HepG2 (cell line): ENCODE measurements around the gene HS3ST3B1. TPM values are rescaled to one million over a fixed set of nuclear protein-coding genes. Genes with fewer than 3 reads are reported as not detected.

ENCODE experiments used
- KDM6A ChIP-seq: IDR thresholded peaks from 2 replicates; pipeline ENCODE4 v1.6.1; 2016; ENCODE audit warnings: low read depth
- MIXL1 ChIP-seq: IDR thresholded peaks from 2 replicates; pipeline ENCODE4 v1.6.1; 2016
- RBFOX2 ChIP-seq: fragments of 200-400 bp; formaldehyde crosslinking; IDR thresholded peaks from 2 replicates; pipeline ENCODE4 v1.6.1; 2017; ENCODE audit warnings: low read depth, mild to moderate bottlenecking, low read length
- SNAI1 ChIP-seq: sonication (generic); formaldehyde crosslinking; IDR thresholded peaks from 2 replicates; pipeline ENCODE4 v1.5.0; 2020; ENCODE audit warnings: mild to moderate bottlenecking, missing genetic modification reagents, borderline replicate concordance
- ZBTB40 ChIP-seq, 2 experiments: fragments of 450-650 bp in 1 of 2; sonication (generic) in 1 of 2; formaldehyde crosslinking in 1 of 2; IDR thresholded peaks; 2 replicates each; pipeline versions ENCODE4 v1.6.1 to v1.8.0; 2016 to 2022; ENCODE audit warnings: antibody characterized with exemption in 1 of 2, mild to moderate bottlenecking in 1 of 2, missing genetic modification reagents in 1 of 2
- ZBTB7A ChIP-seq: sonication (generic); formaldehyde crosslinking; IDR thresholded peaks from 2 replicates; pipeline ENCODE4 v1.8.0; 2022; ENCODE audit warnings: mild to moderate bottlenecking, missing genetic modification reagents
- ZKSCAN1 ChIP-seq: fragments of 150-350 bp; IDR thresholded peaks from 2 replicates; pipeline ENCODE4 v1.6.1; 2014; ENCODE audit warnings: low read length
- ZNF24 ChIP-seq: fragments of 450-650 bp; IDR thresholded peaks from 2 replicates; pipeline ENCODE4 v1.6.1; 2017; ENCODE audit warnings: antibody characterized with exemption, mild to moderate bottlenecking
- ZNF333 ChIP-seq: sonication (generic); formaldehyde crosslinking; IDR thresholded peaks from 2 replicates; pipeline ENCODE4 v1.4.0; 2020; ENCODE audit warnings: mild to moderate bottlenecking, missing genetic modification reagents, borderline replicate concordance
- ZNF678 ChIP-seq: sonication (generic); formaldehyde crosslinking; IDR thresholded peaks from 2 replicates; pipeline ENCODE4 v1.4.0; 2020; ENCODE audit warnings: mild to moderate bottlenecking, missing genetic modification reagents
- polyA plus RNA-seq, 8 experiments: library from polyadenylated mRNA; depleted of rRNA in 3 of 8; stranded (reverse) in 7 of 8; unstranded in 1 of 8; fragments of >200 nt; fragmentation: Illumina TruSeq in 4 of 8; extraction: Trizol in 4 of 8; gene quantifications; 2 replicates each; pipeline versions ENCODE4 v1.2.1 to v1.2.3, GENCODE V29; 2011 to 2016; ENCODE audit warnings: low read depth in 4 of 8, missing spikeins in 1 of 8, mixed read lengths in 1 of 8; ENCODE audit not compliant: insufficient read depth in 1 of 8
- total RNA-seq, 5 experiments: library from RNA; depleted of rRNA; stranded (reverse); fragments of >200 nt; fragmentation: Illumina TruSeq; extraction: Trizol; gene quantifications; 2 replicates each; pipeline ENCODE4 v1.2.3, GENCODE V29; 2016; ENCODE audit warnings: low read depth in 1 of 5
- TF ChIP-seq, protein P1 (sequence below), 2 experiments: IDR thresholded peaks; 2 replicates each; pipeline ENCODE4 v1.6.1; 2011 to 2012; ENCODE audit warnings: low read length in 2 of 2, borderline replicate concordance in 1 of 2, low read depth in 1 of 2, mild to moderate bottlenecking in 1 of 2, moderate library complexity in 1 of 2
- TF ChIP-seq, protein P2 (sequence below): sonication (generic); formaldehyde crosslinking; IDR thresholded peaks from 2 replicates; pipeline ENCODE4 v1.8.0; 2022; ENCODE audit warnings: mild to moderate bottlenecking, missing genetic modification reagents, borderline replicate concordance
- TF ChIP-seq, protein P3 (sequence below): sonication (generic); formaldehyde crosslinking; conservative IDR thresholded peaks from 2 replicates; pipeline ENCODE4 v1.8.1; 2023; ENCODE audit warnings: missing genetic modification reagents

The HS3ST3B1 gene
- total and polyA plus RNA-seq, 2 of the 13 experiments (the other 11 are each of a cell fraction or from before 2014, with no cell fraction given) = 15.7 to 39.5 TPM

DNA sequence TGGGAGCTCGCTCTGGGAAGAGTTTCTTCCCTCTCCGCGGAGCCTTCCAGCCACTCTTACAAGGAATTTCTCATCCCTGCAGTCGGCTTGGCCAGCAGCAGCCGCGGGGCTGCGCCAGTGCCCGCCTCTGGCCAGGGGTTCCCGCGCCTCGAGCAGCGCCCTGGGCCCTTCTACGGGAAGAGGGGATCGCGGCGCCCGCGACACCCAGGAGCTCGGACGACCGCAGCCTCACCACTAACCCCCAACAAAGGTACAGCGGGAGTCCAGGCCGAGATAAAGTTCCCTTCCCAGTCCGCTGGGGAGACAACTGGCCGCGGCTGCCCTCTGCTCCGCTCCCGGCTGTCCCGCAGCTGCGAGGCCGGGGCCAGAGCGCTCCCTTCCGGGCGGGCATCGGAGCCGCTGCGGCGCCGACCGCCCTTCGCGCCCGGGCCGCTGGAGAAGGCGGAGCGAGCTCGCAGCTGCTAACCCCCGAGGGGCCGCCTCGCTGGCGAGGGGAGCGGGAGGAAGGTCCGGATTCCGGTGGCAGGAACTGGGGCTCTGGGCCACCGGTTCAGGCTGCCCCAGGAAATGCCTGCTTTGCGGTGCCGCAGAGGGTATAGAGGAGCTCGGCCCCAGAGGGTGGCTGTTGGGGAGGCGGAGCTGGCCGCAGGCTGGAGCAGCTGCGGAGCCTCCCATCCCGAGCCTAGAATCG, 3.6 kb upstream of the HS3ST3B1 start (continued):
- no peak for TF ChIP-seq ZBTB40 (IDR thresholded peaks at IDR 0.05)
- TF ChIP-seq ZBTB40 (CRISPR knock-in tag; IDR thresholded peaks at IDR 0.05) = no peak; the same call in none of the 2 replicates
- TF ChIP-seq ZKSCAN1 = no peak
- peak; percentile 77 for TF ChIP-seq RBFOX2
- TF ChIP-seq, protein P1, sequence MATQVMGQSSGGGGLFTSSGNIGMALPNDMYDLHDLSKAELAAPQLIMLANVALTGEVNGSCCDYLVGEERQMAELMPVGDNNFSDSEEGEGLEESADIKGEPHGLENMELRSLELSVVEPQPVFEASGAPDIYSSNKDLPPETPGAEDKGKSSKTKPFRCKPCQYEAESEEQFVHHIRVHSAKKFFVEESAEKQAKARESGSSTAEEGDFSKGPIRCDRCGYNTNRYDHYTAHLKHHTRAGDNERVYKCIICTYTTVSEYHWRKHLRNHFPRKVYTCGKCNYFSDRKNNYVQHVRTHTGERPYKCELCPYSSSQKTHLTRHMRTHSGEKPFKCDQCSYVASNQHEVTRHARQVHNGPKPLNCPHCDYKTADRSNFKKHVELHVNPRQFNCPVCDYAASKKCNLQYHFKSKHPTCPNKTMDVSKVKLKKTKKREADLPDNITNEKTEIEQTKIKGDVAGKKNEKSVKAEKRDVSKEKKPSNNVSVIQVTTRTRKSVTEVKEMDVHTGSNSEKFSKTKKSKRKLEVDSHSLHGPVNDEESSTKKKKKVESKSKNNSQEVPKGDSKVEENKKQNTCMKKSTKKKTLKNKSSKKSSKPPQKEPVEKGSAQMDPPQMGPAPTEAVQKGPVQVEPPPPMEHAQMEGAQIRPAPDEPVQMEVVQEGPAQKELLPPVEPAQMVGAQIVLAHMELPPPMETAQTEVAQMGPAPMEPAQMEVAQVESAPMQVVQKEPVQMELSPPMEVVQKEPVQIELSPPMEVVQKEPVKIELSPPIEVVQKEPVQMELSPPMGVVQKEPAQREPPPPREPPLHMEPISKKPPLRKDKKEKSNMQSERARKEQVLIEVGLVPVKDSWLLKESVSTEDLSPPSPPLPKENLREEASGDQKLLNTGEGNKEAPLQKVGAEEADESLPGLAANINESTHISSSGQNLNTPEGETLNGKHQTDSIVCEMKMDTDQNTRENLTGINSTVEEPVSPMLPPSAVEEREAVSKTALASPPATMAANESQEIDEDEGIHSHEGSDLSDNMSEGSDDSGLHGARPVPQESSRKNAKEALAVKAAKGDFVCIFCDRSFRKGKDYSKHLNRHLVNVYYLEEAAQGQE (IDR thresholded peaks at IDR 0.05; ENCODE audit: borderline replicate concordance in 1 of 2, low read depth in 1 of 2, low read length in 2 of 2) = no peak
- TF ChIP-seq, protein P2, sequence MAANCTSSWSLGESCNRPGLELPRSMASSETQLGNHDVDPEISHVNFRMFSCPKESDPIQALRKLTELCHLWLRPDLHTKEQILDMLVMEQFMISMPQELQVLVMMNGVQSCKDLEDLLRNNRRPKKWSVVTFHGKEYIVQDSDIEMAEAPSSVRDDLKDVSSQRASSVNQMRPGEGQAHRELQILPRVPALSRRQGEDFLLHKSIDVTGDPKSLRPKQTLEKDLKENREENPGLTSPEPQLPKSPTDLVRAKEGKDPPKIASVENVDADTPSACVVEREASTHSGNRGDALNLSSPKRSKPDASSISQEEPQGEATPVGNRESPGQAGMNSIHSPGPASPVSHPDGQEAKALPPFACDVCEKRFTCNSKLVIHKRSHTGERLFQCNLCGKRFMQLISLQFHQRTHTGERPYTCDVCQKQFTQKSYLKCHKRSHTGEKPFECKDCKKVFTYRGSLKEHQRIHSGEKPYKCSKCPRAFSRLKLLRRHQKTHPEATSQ (CRISPR knock-in tag) = no peak
- TF ChIP-seq ZNF678 (CRISPR knock-in tag) = peak; percentile 35; the same call in 1 of the 2 replicates
- TF ChIP-seq ZNF333 (CRISPR knock-in tag) = 0 out of 2 replicates have a peak, but pooled peaks have one; percentile 37
- TF ChIP-seq SNAI1 (CRISPR knock-in tag) = no peak
- TF ChIP-seq ZBTB7A (CRISPR knock-in tag) = peak; percentile 78; the same call in 1 of the 2 replicates
- TF ChIP-seq, protein P3, sequence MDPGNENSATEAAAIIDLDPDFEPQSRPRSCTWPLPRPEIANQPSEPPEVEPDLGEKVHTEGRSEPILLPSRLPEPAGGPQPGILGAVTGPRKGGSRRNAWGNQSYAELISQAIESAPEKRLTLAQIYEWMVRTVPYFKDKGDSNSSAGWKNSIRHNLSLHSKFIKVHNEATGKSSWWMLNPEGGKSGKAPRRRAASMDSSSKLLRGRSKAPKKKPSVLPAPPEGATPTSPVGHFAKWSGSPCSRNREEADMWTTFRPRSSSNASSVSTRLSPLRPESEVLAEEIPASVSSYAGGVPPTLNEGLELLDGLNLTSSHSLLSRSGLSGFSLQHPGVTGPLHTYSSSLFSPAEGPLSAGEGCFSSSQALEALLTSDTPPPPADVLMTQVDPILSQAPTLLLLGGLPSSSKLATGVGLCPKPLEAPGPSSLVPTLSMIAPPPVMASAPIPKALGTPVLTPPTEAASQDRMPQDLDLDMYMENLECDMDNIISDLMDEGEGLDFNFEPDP = no peak
- no peak for TF ChIP-seq ZNF24
- 0 out of 2 replicates have a peak, but pooled peaks have one; percentile 23 for TF ChIP-seq KDM6A (CRISPR knock-in tag)
- no peak; the same call in 1 of the 2 replicates for TF ChIP-seq MIXL1
